NOMO-1 (cell line): ENCODE results near the gene TACC2.
A peak's percentile ranks its signal among the peaks of the same experiment; 100 is the strongest.
"Not testable (repeated sequence)": the region's sequence is repeated elsewhere in the genome, so short reads cannot be mapped to it uniquely, and the experiment has no call there.

ENCODE experiments used
- DNase-seq, 2 experiments: peaks; one replicate each; lab custom pipeline; 2025; ENCODE audit not compliant: unreplicated experiment in 2 of 2; lab: John Stamatoyannopoulos, UW

The TACC2 gene

DNA sequence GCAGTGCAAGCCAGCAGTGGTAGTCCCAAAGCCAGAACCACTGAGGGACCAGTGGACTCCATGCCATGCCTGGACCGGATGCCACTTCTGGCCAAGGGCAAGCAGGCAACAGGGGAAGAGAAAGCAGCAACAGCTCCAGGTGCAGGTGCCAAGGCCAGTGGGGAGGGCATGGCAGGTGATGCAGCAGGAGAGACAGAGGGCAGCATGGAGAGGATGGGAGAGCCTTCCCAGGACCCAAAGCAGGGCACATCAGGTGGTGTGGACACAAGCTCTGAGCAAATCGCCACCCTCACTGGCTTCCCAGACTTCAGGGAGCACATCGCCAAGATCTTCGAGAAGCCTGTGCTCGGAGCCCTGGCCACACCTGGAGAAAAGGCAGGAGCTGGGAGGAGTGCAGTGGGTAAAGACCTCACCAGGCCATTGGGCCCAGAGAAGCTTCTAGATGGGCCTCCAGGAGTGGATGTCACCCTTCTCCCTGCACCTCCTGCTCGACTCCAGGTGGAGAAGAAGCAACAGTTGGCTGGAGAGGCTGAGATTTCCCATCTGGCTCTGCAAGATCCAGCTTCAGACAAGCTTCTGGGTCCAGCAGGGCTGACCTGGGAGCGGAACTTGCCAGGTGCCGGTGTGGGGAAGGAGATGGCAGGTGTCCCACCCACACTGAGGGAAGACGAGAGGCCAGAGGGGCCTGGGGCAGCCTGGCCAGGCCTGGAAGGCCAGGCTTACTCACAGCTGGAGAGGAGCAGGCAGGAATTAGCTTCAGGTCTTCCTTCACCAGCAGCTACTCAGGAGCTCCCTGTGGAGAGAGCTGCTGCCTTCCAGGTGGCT, 97.7 kb downstream of the TACC2 start:
- DNase-seq, result no peak

DNA sequence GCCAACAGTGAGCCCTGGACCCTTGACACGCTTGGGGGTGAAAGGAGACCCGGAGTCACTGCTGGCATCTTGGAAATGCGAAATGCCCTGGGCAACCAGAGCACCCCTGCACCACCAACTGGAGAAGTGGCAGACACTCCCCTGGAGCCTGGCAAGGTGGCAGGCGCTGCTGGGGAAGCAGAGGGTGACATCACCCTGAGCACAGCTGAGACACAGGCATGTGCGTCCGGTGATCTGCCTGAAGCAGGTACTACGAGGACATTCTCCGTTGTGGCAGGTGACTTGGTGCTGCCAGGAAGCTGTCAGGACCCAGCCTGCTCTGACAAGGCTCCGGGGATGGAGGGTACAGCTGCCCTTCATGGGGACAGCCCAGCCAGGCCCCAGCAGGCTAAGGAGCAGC, 98.5 kb downstream of the TACC2 start:
- no peak for DNase-seq

DNA sequence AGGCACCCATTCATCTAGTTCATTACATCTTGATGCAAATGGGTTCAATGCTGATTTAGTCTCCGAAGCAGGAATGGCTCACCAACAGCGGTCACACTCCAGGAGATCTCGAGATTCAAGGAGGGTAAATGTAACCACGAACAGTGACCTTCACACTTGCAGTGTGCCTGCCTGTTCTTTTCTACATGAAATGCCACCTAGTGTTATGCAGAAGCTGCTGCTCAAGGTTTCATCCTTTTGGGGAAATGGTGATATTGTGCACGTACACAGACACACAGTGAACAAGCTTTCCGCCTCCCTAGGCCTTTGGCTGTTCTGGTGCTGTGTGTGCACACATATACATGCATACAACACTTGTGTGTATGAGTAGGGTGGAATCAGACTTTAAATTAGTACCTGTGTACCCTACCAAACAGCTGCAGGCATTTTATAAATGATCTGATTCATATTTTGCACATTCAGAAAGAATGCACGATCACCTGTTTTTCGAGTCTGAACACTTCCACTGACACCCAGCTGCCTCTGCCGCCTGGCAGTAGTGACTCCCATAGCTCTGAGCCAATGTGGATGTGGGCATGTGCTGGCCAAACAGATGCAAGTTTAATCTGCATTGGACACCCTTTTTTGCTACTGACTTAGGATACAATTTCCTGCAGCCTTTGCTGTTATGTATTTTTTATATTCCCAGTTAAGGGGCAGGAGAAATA, 100.5 kb downstream of the TACC2 start:
- no peak for DNase-seq

DNA sequence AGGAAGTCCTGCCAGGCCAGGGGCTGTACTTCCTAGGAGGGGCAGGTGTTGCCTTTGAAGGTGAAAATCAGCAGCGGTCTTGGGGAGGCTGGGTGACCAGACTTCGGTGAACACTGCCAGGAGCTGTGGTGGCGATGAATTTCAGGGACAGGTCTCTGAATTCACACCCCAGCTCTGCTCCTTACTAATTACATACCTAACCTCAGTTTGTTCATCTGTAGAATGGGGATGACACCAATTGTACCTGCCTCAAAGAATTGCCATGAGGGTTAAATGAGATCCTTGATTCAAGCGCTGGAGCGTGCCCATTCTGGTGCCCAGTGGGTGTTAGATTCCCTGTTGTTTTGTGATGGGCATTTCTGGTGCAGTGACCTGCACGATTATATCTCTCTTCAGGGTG, 102.8 kb downstream of the TACC2 start:
- no peak for DNase-seq

DNA sequence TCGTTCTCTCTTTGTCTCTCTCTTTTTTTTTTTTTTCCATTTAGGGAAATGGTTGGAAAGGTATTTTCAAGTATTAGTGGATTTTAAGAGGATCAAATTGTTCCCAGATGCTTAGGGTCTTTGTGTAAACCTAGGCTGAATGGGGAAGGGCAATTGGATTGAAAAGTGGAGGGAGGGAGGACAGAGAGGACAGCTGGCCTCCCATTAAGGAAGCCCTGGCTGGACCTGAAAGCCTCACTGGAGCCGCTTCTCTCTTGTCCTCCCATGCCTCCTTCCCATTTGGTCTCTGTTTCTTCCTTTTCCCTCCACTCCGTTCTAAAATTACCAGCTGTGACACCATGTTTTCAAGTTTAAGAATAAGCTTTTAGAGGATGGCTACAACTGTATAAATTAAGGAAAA, 104.1 kb downstream of the TACC2 start:
- DNase-seq, result no peak

DNA sequence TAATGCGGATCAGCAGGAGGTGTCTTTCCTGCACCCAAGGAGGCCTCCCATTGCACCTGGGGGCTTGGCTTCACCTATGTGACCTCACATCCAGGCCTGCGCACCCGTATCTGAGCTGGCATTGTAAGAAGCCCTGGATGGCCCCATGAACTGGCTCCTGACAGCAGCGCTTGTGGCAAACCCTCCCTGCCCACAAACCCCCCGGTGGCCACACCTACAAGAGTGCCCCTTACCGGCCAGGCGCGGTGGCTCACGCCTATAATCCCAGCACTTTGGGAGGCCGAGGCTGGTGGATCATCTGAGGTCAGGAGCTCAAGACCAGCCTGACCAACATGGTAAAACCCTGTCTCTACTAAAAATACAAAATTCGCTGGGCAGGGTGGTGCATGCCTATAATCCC, 107.2 kb downstream of the TACC2 start:
- not testable (repeated sequence) for DNase-seq

DNA sequence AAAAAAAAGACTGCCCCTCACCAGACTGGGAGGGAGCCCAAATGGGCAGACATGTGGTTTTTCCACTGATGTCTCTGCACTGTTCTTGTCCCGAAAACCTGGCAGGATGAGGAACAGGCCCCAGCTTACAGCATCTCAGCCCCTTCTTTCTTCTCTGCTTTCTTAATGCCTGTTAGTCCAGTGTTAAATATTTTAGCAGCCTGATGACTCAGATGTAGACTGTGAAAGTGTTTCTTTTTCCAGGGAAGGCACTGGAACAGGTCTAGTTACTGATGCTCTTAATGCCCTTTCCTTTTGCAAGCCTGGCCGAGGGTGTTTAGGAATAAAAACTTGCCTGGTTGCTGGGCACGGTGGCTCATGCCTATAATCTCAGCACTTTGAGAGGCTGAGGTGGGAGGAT, 107.7 kb downstream of the TACC2 start:
- DNase-seq, result no peak

DNA sequence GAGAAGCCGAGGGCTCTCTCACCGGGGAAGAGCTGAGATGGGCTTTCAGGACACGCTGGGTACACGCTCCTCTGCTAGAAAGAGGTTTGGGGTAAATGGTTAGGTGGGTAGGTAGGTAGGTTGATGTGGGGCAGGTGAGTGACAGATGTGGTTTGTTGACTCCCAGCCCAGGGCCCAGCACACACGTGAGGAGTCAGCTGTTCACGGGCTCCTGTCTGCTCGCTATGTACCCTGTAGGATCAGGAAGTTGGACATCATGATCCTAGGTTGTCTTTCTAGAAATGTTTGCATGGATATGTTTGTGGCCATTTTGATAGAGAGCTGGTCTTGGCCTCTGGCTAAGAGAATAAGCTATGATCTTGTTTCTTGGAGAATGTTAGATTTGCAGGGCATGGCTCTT, 109.0 kb downstream of the TACC2 start:
- DNase-seq, result no peak

DNA sequence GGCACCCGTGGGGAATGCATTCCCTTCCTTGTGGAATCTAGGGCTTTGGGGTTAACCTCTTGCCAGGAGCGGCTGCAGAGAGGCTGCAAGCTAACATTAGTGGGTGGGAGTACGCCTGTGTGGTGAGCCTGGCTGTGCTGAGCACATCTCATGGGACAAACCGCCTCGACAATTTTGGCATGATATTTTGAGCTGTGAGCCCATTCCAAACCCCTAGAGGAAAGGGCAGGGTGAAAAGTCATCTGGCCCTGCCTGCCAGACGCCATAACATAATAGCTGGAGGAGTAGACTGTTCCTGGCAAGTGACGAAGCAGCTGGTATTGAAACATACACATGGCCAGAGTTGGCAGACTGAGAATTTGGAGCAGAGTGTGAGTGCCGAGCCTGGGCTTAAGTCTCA, 110.0 kb downstream of the TACC2 start:
- DNase-seq, result no peak

DNA sequence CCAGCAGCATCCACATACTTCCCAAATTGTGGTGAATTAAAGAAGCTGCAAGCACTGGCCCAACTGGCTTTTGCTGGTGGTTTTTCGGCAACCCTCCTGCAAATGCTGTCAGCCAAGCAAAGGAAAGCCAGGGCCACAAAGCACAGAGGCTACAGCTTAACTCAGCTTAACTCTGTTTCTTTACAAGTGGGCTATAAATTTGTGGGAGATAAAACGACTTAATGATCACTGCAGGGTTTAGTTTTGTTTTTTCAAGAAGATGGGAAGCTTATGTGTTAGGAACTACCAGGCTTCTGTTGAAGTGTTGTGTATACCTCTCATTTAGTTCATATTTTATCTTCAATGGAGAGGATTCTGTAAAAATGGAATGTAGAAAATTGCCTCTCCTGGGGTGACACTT, 110.6 kb downstream of the TACC2 start:
- DNase-seq, result no peak

DNA sequence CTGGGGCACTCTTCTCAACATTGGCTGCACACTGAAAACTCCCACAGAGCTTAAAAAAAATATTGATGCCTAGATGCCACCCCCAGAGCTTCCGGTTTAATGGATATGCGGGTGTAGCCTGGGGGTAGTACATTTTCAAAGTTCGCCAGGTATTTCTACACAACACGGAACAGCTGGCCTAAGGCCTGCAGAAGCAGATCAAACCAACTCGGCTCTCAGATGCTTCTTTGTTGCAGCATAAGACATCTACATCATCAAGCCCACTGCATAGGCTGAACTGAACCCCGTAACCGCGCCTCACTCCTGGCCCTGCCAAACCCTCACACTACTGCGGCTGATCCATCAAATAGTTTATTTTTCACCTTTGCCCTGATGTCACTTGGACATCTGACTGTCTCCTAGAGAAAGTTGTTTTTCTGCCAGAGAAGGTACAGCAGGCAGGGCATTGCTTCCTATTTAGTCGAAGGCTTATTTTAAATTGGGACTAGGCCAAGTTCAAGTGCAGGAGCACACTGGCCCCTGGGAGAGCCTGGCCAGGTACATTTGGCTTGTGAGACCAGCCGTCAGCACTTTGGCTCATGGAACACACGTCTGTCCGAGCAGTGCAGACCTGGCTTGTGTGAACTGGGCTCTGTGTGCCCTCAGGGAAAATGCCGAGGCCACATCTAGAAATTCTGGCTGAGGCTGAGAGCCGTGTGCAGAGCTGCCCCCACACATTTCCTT, 113.3 kb downstream of the TACC2 start:
- DNase-seq, result no peak

DNA sequence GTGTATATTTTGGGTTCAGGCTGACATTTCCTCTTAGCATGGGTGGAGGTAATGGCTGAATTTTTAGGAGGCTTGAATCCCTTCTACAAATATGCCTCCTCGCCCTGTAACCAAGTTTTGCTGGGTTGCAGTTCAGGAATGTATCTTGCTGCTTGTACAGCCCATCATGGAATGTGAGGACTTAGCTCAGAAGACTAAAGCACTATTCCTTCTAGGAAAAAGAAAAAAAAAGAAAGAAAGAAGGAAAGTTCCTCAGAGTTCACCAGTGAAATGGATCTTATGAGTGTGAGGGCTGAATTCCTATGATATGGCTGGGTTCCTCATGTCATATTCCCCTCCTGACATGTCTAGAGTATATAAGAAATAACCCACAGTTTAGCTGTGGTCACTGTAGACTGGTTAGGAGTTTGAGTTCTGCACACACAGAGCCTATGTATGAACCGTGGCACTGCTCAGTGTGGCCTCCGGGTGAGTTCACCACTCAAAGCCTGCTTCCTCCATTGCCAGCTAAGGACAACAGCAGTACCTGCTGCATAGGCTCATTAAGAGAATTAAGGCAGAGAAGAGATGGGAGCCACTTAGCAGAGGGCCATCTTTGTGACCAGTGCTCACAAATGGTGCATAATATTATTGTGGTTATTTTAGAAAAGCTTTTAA, 114.0 kb downstream of the TACC2 start:
- no peak for DNase-seq

DNA sequence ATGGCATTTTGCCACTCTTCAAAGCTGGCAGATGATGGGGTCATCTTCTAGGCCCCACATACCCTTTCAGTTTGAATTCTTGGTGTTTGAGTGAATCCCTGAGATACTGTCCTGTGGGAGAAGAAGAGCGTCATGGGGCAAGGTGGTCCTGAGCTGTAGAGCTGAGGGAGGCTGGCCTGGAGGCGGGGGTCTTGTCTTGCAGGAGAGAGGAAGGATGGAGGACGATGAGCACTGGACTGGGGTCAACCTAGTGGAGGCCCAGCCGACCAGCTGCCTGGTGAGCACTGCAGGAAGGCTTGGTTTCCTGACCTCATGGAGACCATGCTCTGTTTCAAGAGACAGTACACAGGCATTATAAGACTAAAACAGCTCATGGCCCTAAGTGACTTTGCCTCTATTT, 114.6 kb downstream of the TACC2 start:
- DNase-seq, result no peak

DNA sequence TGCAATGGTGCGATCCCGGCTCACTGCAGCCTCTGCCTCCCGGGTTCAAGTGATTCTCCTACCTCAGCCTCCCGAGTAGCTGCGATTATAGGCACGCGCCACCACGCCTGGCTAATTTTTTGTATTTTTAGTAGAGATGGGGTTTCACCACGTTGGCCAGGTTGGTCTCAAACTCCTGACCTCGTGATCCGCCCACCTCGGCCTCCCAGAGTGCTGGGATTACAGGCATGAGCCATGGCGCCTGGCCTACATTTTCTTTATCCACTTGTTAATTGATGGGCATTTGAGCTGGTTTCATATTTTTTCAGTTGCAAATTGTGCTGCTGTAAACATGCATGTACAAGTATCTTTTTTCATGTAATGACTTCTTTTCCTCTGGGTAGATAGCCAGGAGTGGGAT, 119.8 kb downstream of the TACC2 start:
- DNase-seq, result not testable (repeated sequence)

DNA sequence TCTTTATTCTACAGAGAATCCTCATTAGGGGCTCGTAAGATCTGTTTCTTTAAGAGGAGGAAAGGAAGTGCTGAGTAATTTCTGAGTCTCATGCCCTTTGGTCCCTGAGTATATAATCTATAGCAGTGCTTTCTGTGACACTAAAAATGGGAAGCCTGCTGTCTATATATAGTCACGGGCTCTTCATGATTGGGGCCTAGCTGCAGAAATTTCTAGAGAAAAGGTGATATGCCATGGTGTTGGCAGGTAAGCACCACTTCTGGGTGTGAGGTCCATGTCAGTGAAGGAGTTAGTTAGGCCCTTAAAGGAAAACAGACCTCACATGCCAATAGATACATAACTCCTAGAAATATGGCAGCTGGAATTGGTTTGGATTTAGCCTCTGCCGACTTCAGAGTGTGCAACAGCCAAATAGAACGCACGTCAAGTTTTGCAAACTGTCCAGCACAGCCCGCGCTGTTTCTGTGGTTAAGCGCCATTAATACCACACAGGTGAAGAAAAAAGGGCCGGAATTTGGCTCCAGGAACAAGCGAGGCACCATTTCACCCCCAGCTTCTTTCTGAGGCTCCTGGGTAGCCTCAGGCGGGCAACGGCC, 123.2 kb downstream of the TACC2 start:
- DNase-seq, result peak; percentile 64 to 81

DNA sequence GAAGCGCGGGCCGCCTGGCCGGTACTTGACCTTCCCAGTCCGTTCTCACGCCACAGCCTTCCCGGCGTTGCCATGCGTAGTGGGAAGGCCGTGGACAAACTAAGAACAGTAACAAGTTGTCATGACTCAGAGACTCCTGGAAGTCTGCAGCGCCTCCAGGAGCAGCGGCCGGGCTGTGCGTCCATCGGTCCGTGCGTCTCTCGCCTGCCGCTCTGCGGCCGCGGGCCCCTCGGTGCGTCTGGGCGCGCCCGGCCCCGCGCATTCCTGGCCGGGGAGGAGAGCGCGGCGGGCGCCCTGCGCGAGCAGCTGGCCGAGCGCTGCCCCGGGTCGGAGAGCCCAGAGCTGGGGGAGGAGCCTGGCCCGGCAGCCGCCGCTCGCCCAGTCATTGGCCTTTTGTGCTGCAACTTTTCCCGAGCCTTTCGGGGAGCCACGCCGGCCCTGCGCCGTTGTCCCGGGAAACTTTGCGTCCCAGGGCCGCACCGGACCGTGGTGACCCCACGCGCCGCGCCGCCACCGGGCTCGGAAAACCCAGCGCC, 123.7 kb downstream of the TACC2 start:
- DNase-seq, result peak; percentile 51 to 67

DNA sequence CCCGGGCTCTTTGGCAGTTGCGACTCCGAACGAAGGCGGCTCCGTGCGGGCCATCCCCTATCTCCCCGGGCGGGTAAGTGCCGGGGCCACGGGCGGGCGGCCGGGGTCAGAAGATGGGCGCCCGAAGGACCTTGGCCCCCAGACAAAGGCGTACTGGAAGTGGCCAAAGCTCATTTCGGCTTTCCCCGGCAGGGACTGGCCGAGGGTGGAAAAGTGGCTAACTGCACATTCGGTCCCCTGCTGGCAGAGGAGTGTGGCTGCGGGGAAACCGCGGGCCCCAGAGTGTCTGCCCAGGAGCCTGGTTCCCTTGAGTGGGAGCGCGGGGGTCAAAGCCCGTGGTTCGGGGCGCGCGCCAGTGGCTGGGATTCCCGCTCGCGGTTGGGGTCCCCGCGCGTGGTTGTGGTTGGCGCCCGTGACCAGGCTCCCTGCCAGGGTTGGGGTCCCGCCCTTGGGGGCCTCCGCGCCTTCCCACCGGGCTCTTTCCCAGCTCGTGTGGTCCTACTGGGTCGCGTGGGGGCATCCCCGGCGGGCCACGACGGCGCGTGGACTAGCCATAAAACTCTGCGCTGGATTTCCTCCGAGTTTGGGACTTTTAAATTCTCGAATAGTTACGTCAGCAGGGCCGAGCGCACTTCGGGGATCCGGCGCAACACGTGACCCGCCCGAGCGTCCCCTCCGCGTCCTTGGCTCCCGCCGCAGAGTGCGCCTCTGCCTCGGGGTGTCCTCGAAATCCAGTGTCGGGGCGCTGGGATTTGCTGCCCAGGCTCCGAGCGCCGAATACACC, 124.4 kb downstream of the TACC2 start:
- peak; percentile 49 to 67 for DNase-seq

DNA sequence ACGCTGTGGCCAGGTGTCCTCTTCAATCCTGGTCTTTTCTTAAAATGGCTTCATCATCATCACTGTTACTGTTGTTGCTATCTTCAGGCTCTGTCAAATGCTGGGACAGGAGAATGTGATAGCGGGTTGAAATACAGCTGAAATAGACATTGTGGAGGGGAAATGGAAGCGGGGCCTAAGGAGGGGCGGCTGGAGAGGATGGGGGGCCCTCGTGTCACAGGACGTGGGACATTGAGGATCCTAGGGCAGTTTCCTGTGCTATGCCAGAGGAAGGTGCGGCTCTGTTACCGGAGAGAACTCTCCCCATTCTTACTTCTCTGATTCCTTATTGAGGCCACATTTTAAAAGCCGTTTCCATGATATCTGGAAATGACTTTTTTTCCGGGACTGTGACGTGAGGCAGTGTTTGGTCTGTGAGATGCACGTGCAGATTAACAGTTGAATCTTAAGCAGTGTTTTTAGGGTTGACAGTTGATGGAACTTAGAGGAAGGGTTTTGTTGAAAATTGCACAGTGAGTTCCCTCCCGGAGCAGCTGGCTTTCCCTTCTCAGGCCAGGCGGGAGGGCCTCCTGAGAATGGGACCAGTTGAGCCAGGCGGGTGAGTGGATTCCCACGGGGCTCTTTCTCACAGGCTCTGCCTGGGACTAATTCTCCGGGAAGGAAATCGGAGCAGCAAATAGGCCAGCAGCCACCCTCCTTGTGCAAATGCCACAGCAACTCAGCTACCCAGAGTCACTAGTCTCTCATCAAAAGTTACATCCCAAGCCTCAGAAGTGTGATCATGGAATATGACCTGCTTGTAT, 125.2 kb downstream of the TACC2 start:
- DNase-seq, result no peak

DNA sequence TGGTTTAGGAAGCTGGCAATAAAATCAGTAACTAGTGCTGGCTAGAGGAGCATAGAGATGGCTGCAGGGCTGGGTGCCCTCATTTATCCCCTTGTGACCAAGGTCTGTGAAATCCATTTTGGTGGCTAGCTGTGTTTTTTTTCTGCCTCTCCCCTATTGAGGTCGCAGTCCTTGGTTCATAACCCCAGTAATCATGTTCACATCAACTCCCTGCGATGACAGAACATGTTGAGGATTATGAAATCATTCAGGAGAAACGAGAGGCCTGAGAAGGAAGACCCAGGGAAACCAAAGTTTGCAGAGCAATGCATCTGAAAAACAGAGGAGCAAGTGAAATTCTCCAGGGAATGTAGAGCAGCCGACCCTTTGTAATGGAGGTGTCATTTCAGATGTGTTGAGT, 126.9 kb downstream of the TACC2 start:
- DNase-seq, result no peak
